Stomach (tissue), 9 donors: ENCODE measurements around the gene CPAMD8. TPM values are rescaled to one million over a fixed set of nuclear protein-coding genes. Genes with fewer than 3 reads are reported as not detected.
"Not testable (repeated sequence)": the region's sequence is repeated elsewhere in the genome, so short reads cannot be mapped to it uniquely, and the experiment has no call there.

Experiments used
- DNase-seq, 2 donors: peaks; one replicate each; pipeline versions ENCODE4 v3.0.0 to v3.0.0-alpha.2; 2013 to 2019
- H3K27ac ChIP-seq, 5 donors: fragments of 200-600 bp in 4 of 5; sonication (generic) in 4 of 5; one replicate each; pipeline ENCODE4 v1.5.1; 2013 to 2019; ENCODE audit warnings: mild to moderate bottlenecking in 1 of 5, moderate library complexity in 1 of 5
- H3K27me3 ChIP-seq, 3 donors: fragments of 200-600 bp; sonication (generic); one replicate each; pipeline ENCODE4 v1.5.1; 2017 to 2019; ENCODE audit warnings: mixed run types in 1 of 3
- H3K36me3 ChIP-seq, 4 donors: fragments of 200-600 bp; sonication (generic); 1 replicate in 3 of 4; 2 replicates in 1 of 4; pipeline ENCODE4 v1.5.1; 2016 to 2019
- H3K4me1 ChIP-seq, 4 donors: fragments of 200-600 bp; sonication (generic); one replicate each; pipeline ENCODE4 v1.5.1; 2016 to 2019
- H3K4me3 ChIP-seq, 4 donors: fragments of 200-600 bp; sonication (generic) in 3 of 4; one replicate each; pipeline ENCODE4 v1.5.1; 2016 to 2019; ENCODE audit warnings: mild to moderate bottlenecking in 1 of 4
- H3K9me3 ChIP-seq, 4 donors: fragments of 200-600 bp; sonication (generic); one replicate each; pipeline ENCODE4 v1.5.1; 2016 to 2019
- EP300 ChIP-seq: sonication (generic); formaldehyde crosslinking; IDR thresholded peaks from one replicate; pipeline ENCODE4 v1.6.1; 2017; ENCODE audit warnings: antibody characterized with exemption
- POLR2A ChIP-seq, 4 donors: fragments of 450-650 bp; IDR thresholded peaks; one replicate each; pipeline ENCODE4 v1.6.1; 2016; ENCODE audit warnings: antibody characterized with exemption in 4 of 4, control low read depth in 2 of 4, mild to moderate bottlenecking in 1 of 4, moderate library complexity in 1 of 4
- POLR2AphosphoS5 ChIP-seq, 3 donors: sonication (generic); formaldehyde crosslinking; IDR thresholded peaks; one replicate each; pipeline ENCODE4 v1.6.1; 2016; ENCODE audit warnings: antibody characterized with exemption in 3 of 3
- WGBS, 5 donors: extraction: QIAGEN DNeasy Blood & Tissue Kit in 3 of 5; methylation state at CpG; one replicate each; pipeline versions ENCODE4 v1.1.5 to v1.1.7; 2013 to 2018; 5-methylcytosine and 5-hydroxymethylcytosine counted together
- intact Hi-C: fragments of 100-400 bp; cut with DNase I; formaldehyde crosslinking; loops from one replicate; pipeline ENCODE4 v1.15.1; 2023; ENCODE audit warnings: low total_unique reads
- polyA plus RNA-seq, 3 donors: library from polyadenylated mRNA; stranded (reverse); fragments of 200-250 nt; gene quantifications; one replicate each; pipeline ENCODE4 v1.2.3, GENCODE V29; 2013
- total RNA-seq, 5 donors: library from RNA; depleted of rRNA; stranded (reverse); fragments of >200 nt; gene quantifications; one replicate each; pipeline versions ENCODE4 v1.1.0 to v1.2.3, GENCODE V29; 2014 to 2016
- TF ChIP-seq, protein P1 (sequence below), 7 experiments: fragments of 450-650 bp in 4 of 7; fragments of 200-600 bp in 3 of 7; sonication (generic) in 3 of 7; IDR thresholded peaks; one replicate each; pipeline ENCODE4 v1.5.1; 2016 to 2019; ENCODE audit warnings: antibody characterized with exemption in 7 of 7, control low read depth in 2 of 7, mild to moderate bottlenecking in 1 of 7
- donor health status: healthy with polysubstance abuse.
- donor health status: Bipolar disorder and iron deficiency.
- donor health status: healthy.

The CPAMD8 gene
- total and polyA plus RNA-seq, 8 donors = 0.43 to 221 (median 8.6) TPM

DNA sequence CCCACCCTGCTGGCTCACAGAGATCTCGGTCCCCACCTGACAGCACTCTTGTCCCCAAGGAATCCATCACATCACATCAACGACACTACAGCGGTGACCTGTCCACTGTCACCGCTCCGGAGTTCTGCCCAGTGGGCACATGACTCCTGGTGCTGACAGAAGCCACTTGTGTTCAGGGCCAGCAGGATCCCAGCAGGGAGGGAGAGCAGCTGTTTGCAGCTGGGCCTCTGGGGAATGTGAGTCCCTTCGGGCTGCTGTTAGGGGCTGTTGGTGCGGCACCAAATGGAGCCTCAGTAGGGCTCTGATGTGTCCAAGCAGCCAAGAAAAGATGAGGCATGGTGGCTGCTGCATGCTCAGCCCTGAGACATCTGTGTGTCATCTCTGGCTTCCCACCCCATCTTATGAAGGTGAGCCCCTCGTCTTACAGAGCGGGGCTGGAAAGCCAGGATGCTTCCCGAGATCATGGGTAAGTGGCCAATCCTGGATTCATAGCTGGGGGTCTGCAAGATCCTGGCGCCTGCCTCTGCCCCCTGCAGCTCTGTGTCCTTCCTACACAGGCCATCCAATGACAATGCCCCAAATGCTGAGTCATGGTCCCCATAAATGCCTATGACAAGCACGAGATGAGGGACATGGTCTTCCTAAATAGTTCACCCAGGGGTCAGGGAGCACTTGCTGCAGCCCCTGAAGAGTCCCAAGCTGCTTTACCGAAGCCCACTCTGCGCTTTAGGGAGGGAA lies 81.8 kb downstream of the CPAMD8 start:
- TF ChIP-seq, protein P1, sequence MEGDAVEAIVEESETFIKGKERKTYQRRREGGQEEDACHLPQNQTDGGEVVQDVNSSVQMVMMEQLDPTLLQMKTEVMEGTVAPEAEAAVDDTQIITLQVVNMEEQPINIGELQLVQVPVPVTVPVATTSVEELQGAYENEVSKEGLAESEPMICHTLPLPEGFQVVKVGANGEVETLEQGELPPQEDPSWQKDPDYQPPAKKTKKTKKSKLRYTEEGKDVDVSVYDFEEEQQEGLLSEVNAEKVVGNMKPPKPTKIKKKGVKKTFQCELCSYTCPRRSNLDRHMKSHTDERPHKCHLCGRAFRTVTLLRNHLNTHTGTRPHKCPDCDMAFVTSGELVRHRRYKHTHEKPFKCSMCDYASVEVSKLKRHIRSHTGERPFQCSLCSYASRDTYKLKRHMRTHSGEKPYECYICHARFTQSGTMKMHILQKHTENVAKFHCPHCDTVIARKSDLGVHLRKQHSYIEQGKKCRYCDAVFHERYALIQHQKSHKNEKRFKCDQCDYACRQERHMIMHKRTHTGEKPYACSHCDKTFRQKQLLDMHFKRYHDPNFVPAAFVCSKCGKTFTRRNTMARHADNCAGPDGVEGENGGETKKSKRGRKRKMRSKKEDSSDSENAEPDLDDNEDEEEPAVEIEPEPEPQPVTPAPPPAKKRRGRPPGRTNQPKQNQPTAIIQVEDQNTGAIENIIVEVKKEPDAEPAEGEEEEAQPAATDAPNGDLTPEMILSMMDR (IDR thresholded peaks at IDR 0.05) = no peak
- TF ChIP-seq EP300 (no peak), POLR2A (IDR thresholded peaks at IDR 0.05) (no peak), POLR2AphosphoS5 (IDR thresholded peaks at IDR 0.05) (no peak)
- intact Hi-C loops = no loop called here
- no peaks in the 10 kb centered on the region for H3K27me3 ChIP-seq

DNA sequence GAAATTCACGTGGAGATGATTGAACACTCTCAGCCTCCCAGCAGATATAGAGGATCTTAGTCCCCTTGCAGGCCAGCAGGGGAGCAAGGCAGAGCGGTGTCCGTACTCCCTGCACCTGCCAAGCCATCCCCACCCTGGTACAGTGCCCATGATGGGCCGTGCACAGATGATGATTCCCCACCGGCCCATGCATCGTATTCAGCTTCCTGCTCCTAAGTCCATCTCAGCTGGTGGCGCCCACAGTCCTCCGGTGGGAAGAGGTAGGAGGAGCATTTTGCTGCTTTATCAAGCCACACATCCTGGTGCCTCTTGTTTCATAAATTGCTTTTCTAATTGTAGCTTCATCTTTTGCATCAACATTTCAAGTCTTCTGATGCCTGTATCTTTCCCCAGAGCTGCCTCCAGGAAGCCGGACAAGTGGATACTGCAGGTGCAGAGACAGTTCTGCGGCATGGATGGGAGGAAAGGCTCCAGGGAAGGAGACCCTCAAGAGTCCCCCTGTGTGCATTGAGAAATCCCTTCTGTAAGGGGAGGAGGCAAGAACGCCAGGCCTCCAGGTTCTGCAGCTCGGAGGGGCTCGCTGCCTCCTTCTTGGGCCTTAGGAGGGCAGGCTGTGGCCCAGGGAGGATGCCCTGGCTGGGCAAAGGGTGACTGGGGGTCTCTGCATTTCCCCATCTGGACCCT lies 82.5 kb downstream of the CPAMD8 start:
- WGBS, 5 donors = 81 to 93% (median 87%) methylated on average over 13 of the region's 13 CpGs
- intact Hi-C loops = no loop called here
- TF ChIP-seq, protein P1 (IDR thresholded peaks at IDR 0.05) = no peak
- TF ChIP-seq EP300 (no peak), POLR2A (IDR thresholded peaks at IDR 0.05) (no peak), POLR2AphosphoS5 (IDR thresholded peaks at IDR 0.05) (no peak)

More for the DNA sequence above, 81.8 kb downstream of the CPAMD8 start:
- Histone ChIP-seq H3K27ac (no peak overlapping the region), H3K4me1 (no peaks in the 10 kb centered on the region), H3K4me3 (no peak overlapping the region), H3K36me3 (no peaks in the 10 kb centered on the region), H3K9me3 (no peaks in the 10 kb centered on the region)
- 76 to 88% (median 78%) methylated on average over 9 to 14 of the region's 14 CpGs for WGBS, 5 donors
- DNase-seq = peak in 1 of 2 donors; percentile 20

DNA sequence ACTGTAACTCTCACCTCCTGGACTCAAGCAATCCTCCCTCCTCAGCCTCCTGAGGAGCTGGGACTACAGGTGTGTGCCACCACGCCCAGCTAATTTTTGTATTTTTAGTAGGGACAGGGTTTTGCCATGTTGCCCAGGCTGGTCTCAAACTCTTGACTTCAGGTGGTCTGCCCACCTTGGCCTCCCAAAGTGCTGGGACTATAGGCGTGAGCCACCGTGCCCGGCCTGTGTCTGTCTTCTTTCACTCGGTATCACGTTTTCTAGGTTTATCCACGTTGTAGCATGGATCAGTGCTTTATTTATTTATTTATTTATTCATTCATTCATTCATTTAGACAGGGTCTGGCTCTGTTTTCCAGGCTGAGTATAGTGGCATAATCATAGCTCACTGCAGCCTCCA lies 83.5 kb downstream of the CPAMD8 start:
- peak in 1 of 2 donors; percentile 13 for DNase-seq
- intact Hi-C loops, H3K27ac ChIP-seq, H3K36me3 ChIP-seq, H3K4me1 ChIP-seq, H3K27me3 ChIP-seq, H3K4me3 ChIP-seq, H3K9me3 ChIP-seq: not testable (repeated sequence)
- 86 to 96% (median 94%) methylated on average over 7 of the region's 7 CpGs for WGBS, 5 donors

More for the DNA sequence above, 82.5 kb downstream of the CPAMD8 start:
- no peaks in the 10 kb centered on the region for H3K4me1 ChIP-seq
- H3K36me3 ChIP-seq = no peaks in the 10 kb centered on the region
- peak in 1 of 2 donors; percentile 23 for DNase-seq
- H3K27me3 ChIP-seq = no peaks in the 10 kb centered on the region
- H3K4me3 ChIP-seq = no peak overlapping the region
- H3K9me3 ChIP-seq = no peaks in the 10 kb centered on the region
- H3K27ac ChIP-seq = no peak overlapping the region

DNA sequence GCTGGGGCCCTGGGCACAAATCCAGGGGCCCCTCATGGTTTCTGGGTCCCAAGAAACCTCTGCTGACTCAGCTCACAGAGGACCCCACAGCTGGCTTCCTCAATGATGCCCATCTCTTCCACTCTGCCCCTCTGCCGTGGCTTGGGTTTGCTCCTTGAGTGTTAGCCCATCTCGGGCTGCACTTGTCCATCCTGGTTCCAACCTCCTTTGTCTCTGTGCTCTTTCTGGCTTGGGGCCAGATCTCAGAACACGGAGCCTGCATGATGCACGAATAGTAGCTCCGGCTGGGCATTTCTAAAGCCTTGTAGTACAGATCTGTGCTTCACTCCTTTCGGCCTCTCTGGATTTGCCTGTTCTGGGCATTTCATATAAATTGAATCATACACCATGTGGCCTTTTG lies 84.0 kb downstream of the CPAMD8 start:
- no peak for TF ChIP-seq EP300
- TF ChIP-seq, protein P1 (IDR thresholded peaks at IDR 0.05) = no peak
- TF ChIP-seq POLR2AphosphoS5 (IDR thresholded peaks at IDR 0.05) = no peak
- TF ChIP-seq POLR2A (IDR thresholded peaks at IDR 0.05) = no peak
- no peak overlapping the region for H3K27ac ChIP-seq
- intact Hi-C loops = no loop called here
- WGBS, 5 donors = 67 to 79% (median 71%) methylated on average over 6 of the region's 6 CpGs
- DNase-seq = peak in 1 of 2 donors; percentile 22
- no peaks in the 10 kb centered on the region for H3K27me3 ChIP-seq
- H3K36me3 ChIP-seq = no peaks in the 10 kb centered on the region
- no peak overlapping the region for H3K4me3 ChIP-seq
- H3K4me1 ChIP-seq = no peaks in the 10 kb centered on the region
- no peaks in the 10 kb centered on the region for H3K9me3 ChIP-seq

DNA sequence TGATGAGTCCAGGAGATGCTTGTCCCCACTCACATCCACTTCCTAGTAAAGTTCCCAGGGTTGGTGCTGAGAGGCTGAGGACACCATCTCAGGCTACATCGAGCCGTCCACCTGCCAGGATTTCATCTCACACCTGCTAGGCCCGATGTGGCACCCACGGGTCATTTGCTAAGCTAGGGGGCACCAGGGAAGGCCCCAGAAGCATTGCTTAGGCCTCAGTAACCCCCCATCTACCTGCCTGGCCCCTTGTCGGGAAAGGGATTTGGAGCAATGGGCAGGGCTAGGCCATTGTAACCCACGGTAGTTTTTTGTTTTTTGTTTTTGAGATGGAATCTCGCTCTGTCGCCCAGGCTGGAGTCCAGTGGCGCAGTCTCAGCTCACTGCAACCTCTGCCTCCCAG lies 86.0 kb downstream of the CPAMD8 start:
- TF ChIP-seq, protein P1 (IDR thresholded peaks at IDR 0.05) = no peak
- no peak for TF ChIP-seq EP300
- TF ChIP-seq POLR2AphosphoS5 (IDR thresholded peaks at IDR 0.05) = no peak
- no peak for TF ChIP-seq POLR2A (IDR thresholded peaks at IDR 0.05)
- Histone ChIP-seq H3K4me1 (no peaks in the 10 kb centered on the region), H3K27ac (no peak overlapping the region), H3K27me3 (no peaks in the 10 kb centered on the region), H3K9me3 (peaks cover 0 to 7% (median 2%) of the 10 kb centered on the region in 4 donors), H3K36me3 (no peaks in the 10 kb centered on the region), H3K4me3 (no peak overlapping the region)
- 82 to 93% (median 89%) methylated on average over 8 to 9 of the region's 9 CpGs for WGBS, 5 donors
- intact Hi-C loops = no loop called here
- no peak for DNase-seq

DNA sequence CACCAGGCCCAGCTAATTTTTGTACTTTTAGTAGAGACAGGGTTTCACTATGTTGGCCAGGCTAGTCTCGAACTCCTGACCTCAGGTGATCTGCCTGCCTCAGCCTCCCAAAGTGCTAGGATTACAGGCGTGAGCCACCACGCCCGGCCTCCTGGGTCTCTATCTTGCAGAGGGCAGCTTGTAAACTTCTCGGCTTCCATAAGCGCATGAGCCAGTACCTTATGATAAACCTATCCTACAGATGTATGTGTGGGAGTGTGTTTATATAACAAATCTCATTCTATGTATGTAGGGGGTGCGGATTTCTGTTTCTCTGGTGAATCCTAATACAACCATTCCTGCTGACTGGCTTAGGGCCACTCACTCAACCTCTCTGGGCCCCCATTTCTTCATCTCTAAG lies 86.5 kb downstream of the CPAMD8 start:
- H3K4me1 ChIP-seq, H3K27me3 ChIP-seq, H3K27ac ChIP-seq, H3K4me3 ChIP-seq, intact Hi-C loops, H3K9me3 ChIP-seq, DNase-seq, H3K36me3 ChIP-seq: not testable (repeated sequence)
- WGBS, 5 donors = 88 to 96% (median 93%) methylated on average over 7 of the region's 7 CpGs
